IMR-90 (cell line): ENCODE data around the gene LUC7L3.

ENCODE experiments used
- BHLHE40 ChIP-seq: fragments of 150-350 bp; IDR thresholded peaks from 2 replicates; pipeline ENCODE4 v1.6.1; 2016; ENCODE audit warnings: mild to moderate bottlenecking, low read depth, low read length
- CHD1 ChIP-seq: IDR thresholded peaks from 2 replicates; pipeline ENCODE4 v1.6.1; 2012; ENCODE audit warnings: low read depth, low read length, improper control_type of control experiment
- MAFK ChIP-seq: IDR thresholded peaks from 2 replicates; pipeline ENCODE4 v1.6.1; 2012; ENCODE audit warnings: low read depth, low read length, improper control_type of control experiment
- MXI1 ChIP-seq: IDR thresholded peaks from 2 replicates; pipeline ENCODE4 v1.6.1; 2012; ENCODE audit warnings: low read depth, mild to moderate bottlenecking, low read length, moderate library complexity, borderline replicate concordance
- POLR2A ChIP-seq: IDR thresholded peaks from 2 replicates; pipeline ENCODE4 v1.6.1; 2012; ENCODE audit warnings: mild to moderate bottlenecking, low read depth, low read length
- RAD21 ChIP-seq: IDR thresholded peaks from 2 replicates; pipeline ENCODE4 v1.6.1; 2012; ENCODE audit warnings: low read length, improper control_type of control experiment
- RCOR1 ChIP-seq: IDR thresholded peaks from 2 replicates; pipeline ENCODE4 v1.6.1; 2012; ENCODE audit warnings: mild to moderate bottlenecking, low read length, improper control_type of control experiment; ENCODE audit not compliant: insufficient replicate concordance
- RFX5 ChIP-seq: IDR thresholded peaks from 2 replicates; pipeline ENCODE4 v1.8.0; 2012; ENCODE audit warnings: low read depth, mild to moderate bottlenecking, low read length, moderate library complexity
- TF ChIP-seq, protein P1 (sequence below): conservative IDR thresholded peaks from 2 replicates; pipeline ENCODE4 v1.5.1; 2012; ENCODE audit warnings: mild to moderate bottlenecking, low read depth, low read length, improper control_type of control experiment
- TF ChIP-seq, protein P2 (sequence below): fragments of 150-350 bp; IDR thresholded peaks from 2 replicates; pipeline ENCODE4 v1.6.1; 2016; ENCODE audit warnings: low read depth, mild to moderate bottlenecking, low read length, moderate library complexity, borderline replicate concordance

GRCh38 chr17:50703162-50703561 is 16.2 kb upstream of the LUC7L3 start:
- TF ChIP-seq POLR2A (no peak), MAFK (no peak), RFX5 (no peak), MXI1 (no peak), BHLHE40 (no peak), RCOR1 (no peak), CHD1 (no peak), RAD21 (no peak)
- TF ChIP-seq, protein P1, sequence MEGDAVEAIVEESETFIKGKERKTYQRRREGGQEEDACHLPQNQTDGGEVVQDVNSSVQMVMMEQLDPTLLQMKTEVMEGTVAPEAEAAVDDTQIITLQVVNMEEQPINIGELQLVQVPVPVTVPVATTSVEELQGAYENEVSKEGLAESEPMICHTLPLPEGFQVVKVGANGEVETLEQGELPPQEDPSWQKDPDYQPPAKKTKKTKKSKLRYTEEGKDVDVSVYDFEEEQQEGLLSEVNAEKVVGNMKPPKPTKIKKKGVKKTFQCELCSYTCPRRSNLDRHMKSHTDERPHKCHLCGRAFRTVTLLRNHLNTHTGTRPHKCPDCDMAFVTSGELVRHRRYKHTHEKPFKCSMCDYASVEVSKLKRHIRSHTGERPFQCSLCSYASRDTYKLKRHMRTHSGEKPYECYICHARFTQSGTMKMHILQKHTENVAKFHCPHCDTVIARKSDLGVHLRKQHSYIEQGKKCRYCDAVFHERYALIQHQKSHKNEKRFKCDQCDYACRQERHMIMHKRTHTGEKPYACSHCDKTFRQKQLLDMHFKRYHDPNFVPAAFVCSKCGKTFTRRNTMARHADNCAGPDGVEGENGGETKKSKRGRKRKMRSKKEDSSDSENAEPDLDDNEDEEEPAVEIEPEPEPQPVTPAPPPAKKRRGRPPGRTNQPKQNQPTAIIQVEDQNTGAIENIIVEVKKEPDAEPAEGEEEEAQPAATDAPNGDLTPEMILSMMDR, result no peak
- TF ChIP-seq, protein P2, sequence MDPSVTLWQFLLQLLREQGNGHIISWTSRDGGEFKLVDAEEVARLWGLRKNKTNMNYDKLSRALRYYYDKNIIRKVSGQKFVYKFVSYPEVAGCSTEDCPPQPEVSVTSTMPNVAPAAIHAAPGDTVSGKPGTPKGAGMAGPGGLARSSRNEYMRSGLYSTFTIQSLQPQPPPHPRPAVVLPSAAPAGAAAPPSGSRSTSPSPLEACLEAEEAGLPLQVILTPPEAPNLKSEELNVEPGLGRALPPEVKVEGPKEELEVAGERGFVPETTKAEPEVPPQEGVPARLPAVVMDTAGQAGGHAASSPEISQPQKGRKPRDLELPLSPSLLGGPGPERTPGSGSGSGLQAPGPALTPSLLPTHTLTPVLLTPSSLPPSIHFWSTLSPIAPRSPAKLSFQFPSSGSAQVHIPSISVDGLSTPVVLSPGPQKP, result no peak
